Caco-2 (cell line): Measurements from ENCODE around the gene LHX2. TPM values are rescaled to one million over a fixed set of nuclear protein-coding genes. Genes with fewer than 3 reads are reported as not detected.

Source experiments
- Bru-seq: library from RNA; stranded (reverse); fragments of 400-500 nt; gene quantifications from one replicate; lab custom pipeline; 2021; lab: Mats Ljungman, UMichigan
- BruChase-seq, 2 experiments: library from RNA; stranded (reverse); fragments of 400-500 nt; gene quantifications; one replicate each; lab custom pipeline; 2021; lab: Mats Ljungman, UMichigan
- BruUV-seq: library from RNA; stranded (reverse); fragments of 400-500 nt; replicated peaks from 2 replicates; lab custom pipeline; 2021; lab: Mats Ljungman, UMichigan
- CTCF ChIA-PET: fragments of 300-600 bp; sonication (Branson Sonifier 250); formaldehyde crosslinking; loops from one replicate; lab custom pipeline; 2022; ENCODE audit warnings: antibody characterized with exemption; lab: Charles Lee
- POLR2A ChIA-PET: fragments of 300-600 bp; sonication (Branson Sonifier 250); formaldehyde crosslinking; loops from one replicate; lab custom pipeline; 2022; ENCODE audit warnings: antibody characterized with exemption; lab: Charles Lee
- DNase-seq, 2 experiments: peaks; one replicate each; pipeline versions ENCODE4 v3.0.0 to v3.0.0-alpha.2; 2020 to 2022
- H3K27me3 ChIP-seq: replicated peaks from 2 replicates; pipeline ENCODE4 v1.6.0; 2011; ENCODE audit warnings: low read length; ENCODE audit not compliant: control insufficient read depth, insufficient read depth
- H3K36me3 ChIP-seq: 2 replicates; pipeline ENCODE4 v1.5.1; 2011; ENCODE audit warnings: low read length; ENCODE audit not compliant: control insufficient read depth, insufficient read depth
- H3K4me1 ChIP-seq: fragments of 250-450 bp; sonication (Bioruptor Pico); 2 replicates; pipeline ENCODE4 v1.5.1; 2020; ENCODE audit warnings: mild to moderate bottlenecking
- H3K4me3 ChIP-seq: 2 replicates; pipeline ENCODE4 v1.5.1; 2011; ENCODE audit warnings: low read depth, mild to moderate bottlenecking, control low read depth, low read length
- H3K9me3 ChIP-seq: fragments of 250-450 bp; sonication (Bioruptor Pico); 2 replicates; pipeline ENCODE4 v1.5.1; 2020; ENCODE audit warnings: mild to moderate bottlenecking, moderate library complexity
- H3K27ac Mint-ChIP-seq: one replicate; pipeline ENCODE4 v1.8.0; 2022; ENCODE audit warnings: mixed read lengths; ENCODE audit not compliant: unreplicated experiment
- H3K27me3 Mint-ChIP-seq: one replicate; pipeline ENCODE4 v1.8.0; 2022; ENCODE audit warnings: mixed read lengths; ENCODE audit not compliant: insufficient read depth, unreplicated experiment
- H3K36me3 Mint-ChIP-seq: one replicate; pipeline ENCODE4 v1.8.0; 2022; ENCODE audit warnings: mild to moderate bottlenecking, mixed read lengths; ENCODE audit not compliant: insufficient read depth, unreplicated experiment
- H3K4me1 Mint-ChIP-seq: one replicate; pipeline ENCODE4 v1.8.0; 2022; ENCODE audit warnings: low read depth, mixed read lengths; ENCODE audit not compliant: unreplicated experiment
- H3K4me3 Mint-ChIP-seq: one replicate; pipeline ENCODE4 v1.8.0; 2022; ENCODE audit warnings: mild to moderate bottlenecking, moderate library complexity, mixed read lengths; ENCODE audit not compliant: unreplicated experiment
- H3K9me3 Mint-ChIP-seq: one replicate; pipeline ENCODE4 v1.8.0; 2022; ENCODE audit warnings: mixed read lengths; ENCODE audit not compliant: unreplicated experiment
- intact Hi-C: fragments of 100-400 bp; cut with micrococcal nuclease; formaldehyde crosslinking; loops from one replicate; pipeline ENCODE4 v1.10.0; 2022; ENCODE audit not compliant: unreplicated experiment
- long read RNA-seq: library from polyadenylated mRNA; stranded (forward); transcript quantifications from one replicate; pipeline ENCODE4 v2.0.0, GENCODE V29; 2022
- total RNA-seq: library from RNA; stranded (reverse); gene quantifications from 2 replicates; pipeline ENCODE4 v1.2.3, GENCODE V29; 2022
- TF ChIP-seq, protein P1 (sequence below), 2 experiments: fragments of 200-600 bp in 1 of 2; IDR thresholded peaks; 1 replicate in 1 of 2; 2 replicates in 1 of 2; pipeline versions ENCODE4 v1.5.1 to v1.8.0; 2011 to 2022; ENCODE audit warnings: antibody characterized with exemption in 1 of 2, control low read depth in 1 of 2, inconsistent platforms in 1 of 2, low read depth in 1 of 2, low read length in 1 of 2, mild to moderate bottlenecking in 1 of 2, moderate library complexity in 1 of 2; ENCODE audit not compliant: insufficient read depth in 1 of 2, severe bottlenecking in 1 of 2, unreplicated experiment in 1 of 2

Gene LHX2, protein sequence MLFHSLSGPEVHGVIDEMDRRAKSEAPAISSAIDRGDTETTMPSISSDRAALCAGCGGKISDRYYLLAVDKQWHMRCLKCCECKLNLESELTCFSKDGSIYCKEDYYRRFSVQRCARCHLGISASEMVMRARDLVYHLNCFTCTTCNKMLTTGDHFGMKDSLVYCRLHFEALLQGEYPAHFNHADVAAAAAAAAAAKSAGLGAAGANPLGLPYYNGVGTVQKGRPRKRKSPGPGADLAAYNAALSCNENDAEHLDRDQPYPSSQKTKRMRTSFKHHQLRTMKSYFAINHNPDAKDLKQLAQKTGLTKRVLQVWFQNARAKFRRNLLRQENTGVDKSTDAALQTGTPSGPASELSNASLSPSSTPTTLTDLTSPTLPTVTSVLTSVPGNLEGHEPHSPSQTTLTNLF
- total RNA-seq: 2.6 and 4.0 TPM in 2 replicates
- Bru-seq, nascent RNA: percentile 33 among the genes with signal in this experiment
- percentile 41 among the genes with signal in this experiment for BruChase-seq, experiment 1, labeled RNA remaining after a 2-hour chase
- BruChase-seq, experiment 2, labeled RNA remaining after a 6-hour chase: percentile 40 among the genes with signal in this experiment
- long read RNA-seq, partial matches to known transcripts: 3 of 8 reads
- long read RNA-seq, other reads (novel, unspliced or antisense): 2 of 8 reads

DNA sequence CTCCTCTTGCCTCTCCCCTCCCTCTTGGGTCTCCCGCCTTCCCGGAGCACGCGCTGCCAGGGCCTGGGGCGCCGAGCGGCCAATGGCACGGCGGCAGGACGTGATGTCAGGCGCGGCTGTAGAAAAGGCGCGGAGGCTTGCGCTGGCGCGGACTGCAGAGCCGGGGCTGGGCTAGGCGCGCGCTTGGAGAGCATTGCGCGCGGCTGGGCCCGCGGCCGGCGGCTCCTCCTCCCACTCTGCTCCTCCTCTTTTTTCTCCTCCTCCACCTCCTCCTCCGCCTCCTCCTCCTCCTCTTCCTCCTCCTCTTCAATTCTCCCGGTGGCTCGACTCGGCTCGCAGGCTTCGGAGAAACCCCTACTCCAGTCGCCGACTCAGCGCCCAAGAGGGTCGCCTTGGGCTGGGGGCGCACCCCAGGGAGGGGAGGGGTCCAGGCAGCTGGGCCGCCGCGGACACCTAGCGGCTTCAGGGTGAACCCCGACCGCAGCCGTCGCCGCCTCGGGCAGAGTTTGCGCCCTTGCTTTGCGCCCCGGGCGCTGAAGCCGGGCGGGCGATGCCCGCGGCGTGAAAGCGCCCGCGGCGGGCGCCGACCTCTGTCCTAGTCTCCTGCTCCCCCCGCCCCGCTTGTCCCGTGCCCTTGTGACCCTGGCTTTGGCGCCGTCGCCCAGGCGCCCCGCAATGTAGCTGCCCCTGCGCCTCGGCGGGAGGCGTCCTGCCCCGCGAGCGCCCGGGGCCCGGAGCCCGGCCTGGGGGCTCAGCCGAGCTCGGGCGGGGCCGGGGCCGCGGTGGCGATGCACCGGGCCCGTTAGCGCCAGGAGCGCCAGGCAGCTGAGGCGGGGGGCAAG lies at the start of gene LHX2:
TSS of gene LHX2 (plus strand) at position 309 of the 842 bp plus-strand sequence. CDS start 581 bp downstream, outside the sequence.
- H3K4me3 Mint-ChIP-seq: peak within 1 kb of the TSS; percentile 87
- ChIA-PET POLR2A (no interaction called here), CTCF (no interaction called here)
- H3K4me1 ChIP-seq: peaks cover 35% of the 10 kb centered on the region
- H3K9me3 ChIP-seq: no peaks in the 10 kb centered on the region
- H3K27ac Mint-ChIP-seq: no peak within 1 kb of the TSS
- H3K27me3 Mint-ChIP-seq: peaks cover 16% of the 10 kb centered on the region
- no TSS peak for BruUV-seq
- H3K36me3 Mint-ChIP-seq: no peaks in the 10 kb centered on the region
- intact Hi-C loops: loop anchor here (10.0 kb wide), 1 partner anchor 467 kb away; no protein-coding TSS in a partner anchor
- peak; percentile 88 to 89 for DNase-seq
- TF ChIP-seq, protein P1, sequence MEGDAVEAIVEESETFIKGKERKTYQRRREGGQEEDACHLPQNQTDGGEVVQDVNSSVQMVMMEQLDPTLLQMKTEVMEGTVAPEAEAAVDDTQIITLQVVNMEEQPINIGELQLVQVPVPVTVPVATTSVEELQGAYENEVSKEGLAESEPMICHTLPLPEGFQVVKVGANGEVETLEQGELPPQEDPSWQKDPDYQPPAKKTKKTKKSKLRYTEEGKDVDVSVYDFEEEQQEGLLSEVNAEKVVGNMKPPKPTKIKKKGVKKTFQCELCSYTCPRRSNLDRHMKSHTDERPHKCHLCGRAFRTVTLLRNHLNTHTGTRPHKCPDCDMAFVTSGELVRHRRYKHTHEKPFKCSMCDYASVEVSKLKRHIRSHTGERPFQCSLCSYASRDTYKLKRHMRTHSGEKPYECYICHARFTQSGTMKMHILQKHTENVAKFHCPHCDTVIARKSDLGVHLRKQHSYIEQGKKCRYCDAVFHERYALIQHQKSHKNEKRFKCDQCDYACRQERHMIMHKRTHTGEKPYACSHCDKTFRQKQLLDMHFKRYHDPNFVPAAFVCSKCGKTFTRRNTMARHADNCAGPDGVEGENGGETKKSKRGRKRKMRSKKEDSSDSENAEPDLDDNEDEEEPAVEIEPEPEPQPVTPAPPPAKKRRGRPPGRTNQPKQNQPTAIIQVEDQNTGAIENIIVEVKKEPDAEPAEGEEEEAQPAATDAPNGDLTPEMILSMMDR (IDR thresholded peaks at IDR 0.05; ENCODE audit: insufficient read depth in 1 of 2, low read depth in 1 of 2, low read length in 1 of 2, severe bottlenecking in 1 of 2, unreplicated experiment in 1 of 2): no peak
- peaks cover 16% of the 10 kb centered on the region for H3K4me1 Mint-ChIP-seq
- H3K36me3 ChIP-seq: no peaks in the 10 kb centered on the region
- peaks cover 11% of the 10 kb centered on the region for H3K27me3 ChIP-seq
- H3K4me3 ChIP-seq: peak within 1 kb of the TSS; percentile 56
- no peaks in the 10 kb centered on the region for H3K9me3 Mint-ChIP-seq

DNA sequence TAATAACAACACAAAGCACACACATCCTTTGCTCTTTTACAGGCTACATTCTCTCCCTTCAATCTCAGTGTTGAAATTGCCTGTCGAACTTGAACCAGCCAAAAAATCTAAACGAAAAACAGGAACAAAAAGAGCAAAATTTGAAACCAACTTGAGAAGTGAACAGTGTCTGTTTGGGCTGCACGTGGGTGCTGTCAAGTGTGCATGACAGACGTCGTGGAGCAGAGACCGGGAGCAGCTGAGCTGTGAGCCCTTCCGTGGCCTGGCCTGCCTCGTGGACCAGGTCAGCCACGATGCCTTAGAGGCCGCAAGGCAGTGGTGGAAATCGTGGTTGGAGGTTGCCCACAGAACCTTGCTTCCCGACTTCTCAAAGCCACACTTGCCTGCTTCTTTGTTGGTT lies 46.8 kb upstream of the LHX2 start:
- CTCF ChIA-PET: no interaction called here

More for the DNA sequence above, 46.8 kb upstream of the LHX2 start:
- Mint-ChIP-seq H3K4me1 (no peaks in the 10 kb centered on the region), H3K27me3 (no peaks in the 10 kb centered on the region), H3K27ac (no peak overlapping the region), H3K9me3 (no peaks in the 10 kb centered on the region), H3K4me3 (no peak overlapping the region), H3K36me3 (no peaks in the 10 kb centered on the region)
- H3K4me1 ChIP-seq: no peaks in the 10 kb centered on the region
- no peaks in the 10 kb centered on the region for H3K27me3 ChIP-seq
- POLR2A ChIA-PET: no interaction called here
- H3K9me3 ChIP-seq: no peaks in the 10 kb centered on the region
- H3K36me3 ChIP-seq: no peaks in the 10 kb centered on the region
- no TSS peak for BruUV-seq
- no peak for DNase-seq
- intact Hi-C loops: no loop called here
- TF ChIP-seq, protein P1 (IDR thresholded peaks at IDR 0.05; ENCODE audit: insufficient read depth in 1 of 2, low read depth in 1 of 2, low read length in 1 of 2, severe bottlenecking in 1 of 2, unreplicated experiment in 1 of 2): no peak
- H3K4me3 ChIP-seq: no peak overlapping the region
